HepG2 (cell line): ENCODE results near the gene CNOT6. TPM values are rescaled to one million over a fixed set of nuclear protein-coding genes. Genes with fewer than 3 reads are reported as not detected.

Source experiments
- HMGA1 ChIP-seq: sonication (generic); formaldehyde crosslinking; conservative IDR thresholded peaks from 2 replicates; pipeline ENCODE4 v1.4.0; 2020; ENCODE audit warnings: missing genetic modification reagents
- ZBTB42 ChIP-seq: sonication (generic); formaldehyde crosslinking; IDR thresholded peaks from 2 replicates; pipeline ENCODE4 v1.5.0; 2020; ENCODE audit warnings: mild to moderate bottlenecking, missing genetic modification reagents
- ZNF800 ChIP-seq: sonication (generic); formaldehyde crosslinking; IDR thresholded peaks from 2 replicates; pipeline ENCODE4 v1.4.0; 2020; ENCODE audit warnings: missing genetic modification reagents
- polyA plus RNA-seq, 8 experiments: library from polyadenylated mRNA; depleted of rRNA in 3 of 8; stranded (reverse) in 7 of 8; unstranded in 1 of 8; fragments of >200 nt; fragmentation: Illumina TruSeq in 4 of 8; extraction: Trizol in 4 of 8; gene quantifications; 2 replicates each; pipeline versions ENCODE4 v1.2.1 to v1.2.3, GENCODE V29; 2011 to 2016; ENCODE audit warnings: low read depth in 4 of 8, missing spikeins in 1 of 8, mixed read lengths in 1 of 8; ENCODE audit not compliant: insufficient read depth in 1 of 8
- total RNA-seq, 5 experiments: library from RNA; depleted of rRNA; stranded (reverse); fragments of >200 nt; fragmentation: Illumina TruSeq; extraction: Trizol; gene quantifications; 2 replicates each; pipeline ENCODE4 v1.2.3, GENCODE V29; 2016; ENCODE audit warnings: low read depth in 1 of 5
- TF ChIP-seq, protein P1 (sequence below): sonication (generic); formaldehyde crosslinking; IDR thresholded peaks from 2 replicates; pipeline ENCODE4 v1.4.0; 2020; ENCODE audit warnings: missing genetic modification reagents
- TF ChIP-seq, protein P2 (sequence below): sonication (generic); formaldehyde crosslinking; IDR thresholded peaks from 2 replicates; pipeline ENCODE4 v1.5.0; 2020; ENCODE audit warnings: missing genetic modification reagents
- TF ChIP-seq, protein P3 (sequence below): sonication (generic); formaldehyde crosslinking; IDR thresholded peaks from 2 replicates; pipeline ENCODE4 v1.5.1; 2020; ENCODE audit warnings: mild to moderate bottlenecking, missing genetic modification reagents, moderate library complexity

Gene CNOT6
- total and polyA plus RNA-seq, 2 of the 13 experiments (the other 11 are each of a cell fraction or from before 2014, with no cell fraction given): 8.8 to 9.1 TPM

DNA sequence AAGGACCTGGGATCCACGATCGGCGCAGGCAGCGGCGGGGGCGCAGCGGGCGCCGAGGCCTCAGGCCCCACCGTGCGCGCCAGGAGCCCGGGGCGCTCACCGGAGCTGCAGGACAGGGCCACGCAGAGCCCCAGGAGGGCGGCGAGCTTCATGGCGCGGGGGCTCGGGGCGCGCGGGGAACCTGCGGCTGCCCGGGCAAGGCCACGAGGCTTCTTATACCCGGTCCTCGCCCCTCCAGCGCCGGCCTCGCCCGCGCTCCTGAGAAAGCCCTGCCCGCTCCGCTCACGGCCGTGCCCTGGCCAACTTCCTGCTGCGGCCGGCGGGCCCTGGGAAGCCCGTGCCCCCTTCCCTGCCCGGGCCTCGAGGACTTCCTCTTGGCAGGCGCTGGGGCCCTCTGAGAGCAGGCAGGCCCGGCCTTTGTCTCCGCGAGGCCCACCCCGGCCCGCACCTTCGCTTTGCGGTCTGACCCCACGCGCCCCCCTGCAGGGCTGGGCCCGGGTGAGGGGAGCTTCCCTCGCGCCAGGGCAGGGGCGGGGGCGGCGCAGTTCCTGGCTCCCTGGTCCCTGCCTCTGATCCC is 97.2 kb downstream of the CNOT6 start, which contains the start of gene SCGB3A1 (continued):
- TF ChIP-seq HMGA1 (CRISPR knock-in tag): no peak
- TF ChIP-seq ZNF800 (CRISPR knock-in tag): 0 out of 2 replicates have a peak, but pooled peaks have one; percentile 10
- TF ChIP-seq, protein P1, sequence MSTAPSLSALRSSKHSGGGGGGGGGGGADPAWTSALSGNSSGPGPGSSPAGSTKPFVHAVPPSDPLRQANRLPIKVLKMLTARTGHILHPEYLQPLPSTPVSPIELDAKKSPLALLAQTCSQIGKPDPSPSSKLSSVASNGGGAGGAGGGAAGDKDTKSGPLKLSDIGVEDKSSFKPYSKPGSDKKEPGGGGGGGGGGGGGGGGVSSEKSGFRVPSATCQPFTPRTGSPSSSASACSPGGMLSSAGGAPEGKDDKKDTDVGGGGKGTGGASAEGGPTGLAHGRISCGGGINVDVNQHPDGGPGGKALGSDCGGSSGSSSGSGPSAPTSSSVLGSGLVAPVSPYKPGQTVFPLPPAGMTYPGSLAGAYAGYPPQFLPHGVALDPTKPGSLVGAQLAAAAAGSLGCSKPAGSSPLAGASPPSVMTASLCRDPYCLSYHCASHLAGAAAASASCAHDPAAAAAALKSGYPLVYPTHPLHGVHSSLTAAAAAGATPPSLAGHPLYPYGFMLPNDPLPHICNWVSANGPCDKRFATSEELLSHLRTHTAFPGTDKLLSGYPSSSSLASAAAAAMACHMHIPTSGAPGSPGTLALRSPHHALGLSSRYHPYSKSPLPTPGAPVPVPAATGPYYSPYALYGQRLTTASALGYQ: no peak
- TF ChIP-seq ZBTB42 (CRISPR knock-in tag): no peak
- TF ChIP-seq, protein P2, sequence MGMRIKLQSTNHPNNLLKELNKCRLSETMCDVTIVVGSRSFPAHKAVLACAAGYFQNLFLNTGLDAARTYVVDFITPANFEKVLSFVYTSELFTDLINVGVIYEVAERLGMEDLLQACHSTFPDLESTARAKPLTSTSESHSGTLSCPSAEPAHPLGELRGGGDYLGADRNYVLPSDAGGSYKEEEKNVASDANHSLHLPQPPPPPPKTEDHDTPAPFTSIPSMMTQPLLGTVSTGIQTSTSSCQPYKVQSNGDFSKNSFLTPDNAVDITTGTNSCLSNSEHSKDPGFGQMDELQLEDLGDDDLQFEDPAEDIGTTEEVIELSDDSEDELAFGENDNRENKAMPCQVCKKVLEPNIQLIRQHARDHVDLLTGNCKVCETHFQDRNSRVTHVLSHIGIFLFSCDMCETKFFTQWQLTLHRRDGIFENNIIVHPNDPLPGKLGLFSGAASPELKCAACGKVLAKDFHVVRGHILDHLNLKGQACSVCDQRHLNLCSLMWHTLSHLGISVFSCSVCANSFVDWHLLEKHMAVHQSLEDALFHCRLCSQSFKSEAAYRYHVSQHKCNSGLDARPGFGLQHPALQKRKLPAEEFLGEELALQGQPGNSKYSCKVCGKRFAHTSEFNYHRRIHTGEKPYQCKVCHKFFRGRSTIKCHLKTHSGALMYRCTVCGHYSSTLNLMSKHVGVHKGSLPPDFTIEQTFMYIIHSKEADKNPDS: no peak
- TF ChIP-seq, protein P3, sequence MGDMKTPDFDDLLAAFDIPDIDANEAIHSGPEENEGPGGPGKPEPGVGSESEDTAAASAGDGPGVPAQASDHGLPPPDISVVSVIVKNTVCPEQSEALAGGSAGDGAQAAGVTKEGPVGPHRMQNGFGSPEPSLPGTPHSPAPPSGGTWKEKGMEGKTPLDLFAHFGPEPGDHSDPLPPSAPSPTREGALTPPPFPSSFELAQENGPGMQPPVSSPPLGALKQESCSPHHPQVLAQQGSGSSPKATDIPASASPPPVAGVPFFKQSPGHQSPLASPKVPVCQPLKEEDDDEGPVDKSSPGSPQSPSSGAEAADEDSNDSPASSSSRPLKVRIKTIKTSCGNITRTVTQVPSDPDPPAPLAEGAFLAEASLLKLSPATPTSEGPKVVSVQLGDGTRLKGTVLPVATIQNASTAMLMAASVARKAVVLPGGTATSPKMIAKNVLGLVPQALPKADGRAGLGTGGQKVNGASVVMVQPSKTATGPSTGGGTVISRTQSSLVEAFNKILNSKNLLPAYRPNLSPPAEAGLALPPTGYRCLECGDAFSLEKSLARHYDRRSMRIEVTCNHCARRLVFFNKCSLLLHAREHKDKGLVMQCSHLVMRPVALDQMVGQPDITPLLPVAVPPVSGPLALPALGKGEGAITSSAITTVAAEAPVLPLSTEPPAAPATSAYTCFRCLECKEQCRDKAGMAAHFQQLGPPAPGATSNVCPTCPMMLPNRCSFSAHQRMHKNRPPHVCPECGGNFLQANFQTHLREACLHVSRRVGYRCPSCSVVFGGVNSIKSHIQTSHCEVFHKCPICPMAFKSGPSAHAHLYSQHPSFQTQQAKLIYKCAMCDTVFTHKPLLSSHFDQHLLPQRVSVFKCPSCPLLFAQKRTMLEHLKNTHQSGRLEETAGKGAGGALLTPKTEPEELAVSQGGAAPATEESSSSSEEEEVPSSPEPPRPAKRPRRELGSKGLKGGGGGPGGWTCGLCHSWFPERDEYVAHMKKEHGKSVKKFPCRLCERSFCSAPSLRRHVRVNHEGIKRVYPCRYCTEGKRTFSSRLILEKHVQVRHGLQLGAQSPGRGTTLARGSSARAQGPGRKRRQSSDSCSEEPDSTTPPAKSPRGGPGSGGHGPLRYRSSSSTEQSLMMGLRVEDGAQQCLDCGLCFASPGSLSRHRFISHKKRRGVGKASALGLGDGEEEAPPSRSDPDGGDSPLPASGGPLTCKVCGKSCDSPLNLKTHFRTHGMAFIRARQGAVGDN: peak; percentile 68; the same call in 1 of the 2 replicates
